ENCODE results near the gene SSBP2. TPM values are rescaled to one million over a fixed set of nuclear protein-coding genes. Genes with fewer than 3 reads are reported as not detected.
"Not testable (repeated sequence)": the region's sequence is repeated elsewhere in the genome, so short reads cannot be mapped to it uniquely, and the experiment has no call there.

The SSBP2 gene
- total RNA-seq, 2 experiments from 2014 or later, result 32.5 to 35.4 TPM

GRCh38 chr5:81505672-81506071 lies 245.2 kb downstream of the SSBP2 start:
- H3K4me3 Mint-ChIP-seq, result no peak overlapping the region
- POLR2A ChIA-PET, result interaction anchor here (0.6 kb wide), 1 partner anchor 70 kb away, joined by 7 read pairs; no protein-coding TSS in a partner anchor
- peaks cover 2% of the 10 kb centered on the region for H3K9me3 Mint-ChIP-seq
- DNase-seq, result no peak
- ATAC-seq (ENCODE audit: low read depth), result no peak
- peaks cover 4% of the 10 kb centered on the region for H3K4me1 Mint-ChIP-seq
- no peaks in the 10 kb centered on the region for H3K27me3 Mint-ChIP-seq
- peaks cover 10% of the 10 kb centered on the region for H3K36me3 Mint-ChIP-seq
- no peak overlapping the region for H3K27ac Mint-ChIP-seq

GRCh38 chr5:81503602-81504001 lies 247.3 kb downstream of the SSBP2 start:
- DNase-seq; H3K27me3 Mint-ChIP-seq; H3K27ac Mint-ChIP-seq; ATAC-seq (ENCODE audit: low read depth); POLR2A ChIA-PET; H3K9me3 Mint-ChIP-seq; H3K4me3 Mint-ChIP-seq; H3K4me1 Mint-ChIP-seq: not testable (repeated sequence)
- H3K36me3 Mint-ChIP-seq, result peaks cover 10% of the 10 kb centered on the region

- Mint-ChIP-seq H3K4me1 (no peaks in the 10 kb centered on the region), H3K4me3 (no peak overlapping the region), H3K27me3 (no peaks in the 10 kb centered on the region), H3K9me3 (no peaks in the 10 kb centered on the region), H3K27ac (no peak overlapping the region), H3K36me3 (no peaks in the 10 kb centered on the region)
- no peak for ATAC-seq (ENCODE audit: low read depth)
- POLR2A ChIA-PET, result no interaction called here
- no peak for DNase-seq
These were observed 255.6 kb downstream of the SSBP2 start for GRCh38 chr5:81495286-81495685.

GRCh38 chr5:81488862-81489261 lies 262.0 kb downstream of the SSBP2 start:
- Mint-ChIP-seq H3K27ac (no peak overlapping the region), H3K9me3 (no peaks in the 10 kb centered on the region), H3K27me3 (no peaks in the 10 kb centered on the region), H3K4me1 (no peaks in the 10 kb centered on the region), H3K4me3 (no peak overlapping the region), H3K36me3 (no peaks in the 10 kb centered on the region)
- DNase-seq (no peak), ATAC-seq (ENCODE audit: low read depth) (no peak)
- POLR2A ChIA-PET, result no interaction called here

GRCh38 chr5:81486711-81487110 lies 264.2 kb downstream of the SSBP2 start:
- ATAC-seq (ENCODE audit: low read depth), result no peak
- H3K27me3 Mint-ChIP-seq, result no peaks in the 10 kb centered on the region

GRCh38 chr5:81482595-81482994 lies 268.3 kb downstream of the SSBP2 start:
- ATAC-seq (ENCODE audit: low read depth) (no peak), DNase-seq (no peak)
- POLR2A ChIA-PET, result no interaction called here
- Mint-ChIP-seq H3K9me3 (peaks cover 2% of the 10 kb centered on the region), H3K4me1 (no peaks in the 10 kb centered on the region), H3K36me3 (no peaks in the 10 kb centered on the region), H3K27me3 (no peaks in the 10 kb centered on the region), H3K4me3 (no peak overlapping the region), H3K27ac (no peak overlapping the region)

More at GRCh38 chr5:81486711-81487110, 264.2 kb downstream of the SSBP2 start:
- POLR2A ChIA-PET, result no interaction called here
- no peak overlapping the region for H3K27ac Mint-ChIP-seq
- no peaks in the 10 kb centered on the region for H3K9me3 Mint-ChIP-seq
- no peak overlapping the region for H3K4me3 Mint-ChIP-seq
- no peaks in the 10 kb centered on the region for H3K36me3 Mint-ChIP-seq
- no peak for DNase-seq
- H3K4me1 Mint-ChIP-seq, result no peaks in the 10 kb centered on the region

GRCh38 chr5:81473395-81473794 lies 277.5 kb downstream of the SSBP2 start:
- POLR2A ChIA-PET; ATAC-seq (ENCODE audit: low read depth); DNase-seq; H3K27me3 Mint-ChIP-seq; H3K4me1 Mint-ChIP-seq; H3K36me3 Mint-ChIP-seq; H3K4me3 Mint-ChIP-seq; H3K27ac Mint-ChIP-seq; H3K9me3 Mint-ChIP-seq: not testable (repeated sequence)

- peaks cover 8% of the 10 kb centered on the region for H3K36me3 Mint-ChIP-seq
- H3K4me3 Mint-ChIP-seq, result no peak overlapping the region
- H3K9me3 Mint-ChIP-seq, result peaks cover 7% of the 10 kb centered on the region
- POLR2A ChIA-PET, result no interaction called here
- ATAC-seq (ENCODE audit: low read depth), result no peak
- H3K27ac Mint-ChIP-seq, result no peak overlapping the region
- DNase-seq, result no peak
- H3K27me3 Mint-ChIP-seq, result no peaks in the 10 kb centered on the region
- H3K4me1 Mint-ChIP-seq, result no peaks in the 10 kb centered on the region
These were observed 281.2 kb downstream of the SSBP2 start for GRCh38 chr5:81469676-81470075.

GRCh38 chr5:81450940-81451339 lies 300.0 kb downstream of the SSBP2 start:
- H3K27ac Mint-ChIP-seq, result no peak overlapping the region
- POLR2A ChIA-PET, result no interaction called here
- no peak overlapping the region for H3K4me3 Mint-ChIP-seq
- H3K36me3 Mint-ChIP-seq, result peaks cover 11% of the 10 kb centered on the region
- DNase-seq (no peak), ATAC-seq (ENCODE audit: low read depth) (no peak)
- no peaks in the 10 kb centered on the region for H3K27me3 Mint-ChIP-seq
- no peaks in the 10 kb centered on the region for H3K9me3 Mint-ChIP-seq
- no peaks in the 10 kb centered on the region for H3K4me1 Mint-ChIP-seq

GRCh38 chr5:81435023-81435422 lies 315.9 kb downstream of the SSBP2 start:
- Mint-ChIP-seq H3K9me3 (no peaks in the 10 kb centered on the region), H3K36me3 (peaks cover 1% of the 10 kb centered on the region), H3K27ac (no peak overlapping the region), H3K4me3 (no peak overlapping the region), H3K27me3 (no peaks in the 10 kb centered on the region), H3K4me1 (no peaks in the 10 kb centered on the region)
- POLR2A ChIA-PET, result no interaction called here
- DNase-seq, result no peak
- ATAC-seq (ENCODE audit: low read depth), result no peak

- Mint-ChIP-seq H3K4me3 (no peak overlapping the region), H3K36me3 (peaks cover 1% of the 10 kb centered on the region)
- DNase-seq, result no peak
These were observed 320.9 kb downstream of the SSBP2 start for GRCh38 chr5:81429985-81430384.

GRCh38 chr5:81429363-81429762 lies 321.5 kb downstream of the SSBP2 start:
- H3K36me3 Mint-ChIP-seq, result no peaks in the 10 kb centered on the region
- H3K27me3 Mint-ChIP-seq, result no peaks in the 10 kb centered on the region
- DNase-seq (no peak), ATAC-seq (ENCODE audit: low read depth) (no peak)
- POLR2A ChIA-PET, result no interaction called here
- no peak overlapping the region for H3K27ac Mint-ChIP-seq
- no peaks in the 10 kb centered on the region for H3K9me3 Mint-ChIP-seq
- H3K4me1 Mint-ChIP-seq, result peaks cover 8% of the 10 kb centered on the region
- no peak overlapping the region for H3K4me3 Mint-ChIP-seq

More at GRCh38 chr5:81429985-81430384, 320.9 kb downstream of the SSBP2 start:
- no peaks in the 10 kb centered on the region for H3K9me3 Mint-ChIP-seq
- H3K4me1 Mint-ChIP-seq, result peaks cover 8% of the 10 kb centered on the region
- no peak for ATAC-seq (ENCODE audit: low read depth)
- no peak overlapping the region for H3K27ac Mint-ChIP-seq
- H3K27me3 Mint-ChIP-seq, result no peaks in the 10 kb centered on the region
- POLR2A ChIA-PET, result no interaction called here

- Mint-ChIP-seq H3K4me1 (peaks cover 8% of the 10 kb centered on the region), H3K4me3 (no peak overlapping the region), H3K36me3 (no peaks in the 10 kb centered on the region), H3K27ac (no peak overlapping the region), H3K9me3 (no peaks in the 10 kb centered on the region), H3K27me3 (no peaks in the 10 kb centered on the region)
- ATAC-seq (ENCODE audit: low read depth) (no peak), DNase-seq (no peak)
- POLR2A ChIA-PET, result no interaction called here
These were observed 322.0 kb downstream of the SSBP2 start for GRCh38 chr5:81428861-81429260.

GRCh38 chr5:81428446-81428845 lies 322.5 kb downstream of the SSBP2 start:
- POLR2A ChIA-PET, result no interaction called here
- peaks cover 8% of the 10 kb centered on the region for H3K4me1 Mint-ChIP-seq
- H3K27ac Mint-ChIP-seq, result no peak overlapping the region
- ATAC-seq (ENCODE audit: low read depth), result no peak
- no peaks in the 10 kb centered on the region for H3K36me3 Mint-ChIP-seq
- no peak overlapping the region for H3K4me3 Mint-ChIP-seq
- no peaks in the 10 kb centered on the region for H3K9me3 Mint-ChIP-seq
- DNase-seq, result no peak
- H3K27me3 Mint-ChIP-seq, result no peaks in the 10 kb centered on the region

GRCh38 chr5:81427566-81427965 lies 323.3 kb downstream of the SSBP2 start:
- H3K4me3 Mint-ChIP-seq, result no peak overlapping the region
- H3K27me3 Mint-ChIP-seq, result no peaks in the 10 kb centered on the region
- no peaks in the 10 kb centered on the region for H3K9me3 Mint-ChIP-seq
- H3K4me1 Mint-ChIP-seq, result peaks cover 8% of the 10 kb centered on the region
- POLR2A ChIA-PET, result no interaction called here
- DNase-seq (no peak), ATAC-seq (ENCODE audit: low read depth) (no peak)
- H3K27ac Mint-ChIP-seq, result no peak overlapping the region
- H3K36me3 Mint-ChIP-seq, result no peaks in the 10 kb centered on the region

Data from activated naive CD8-positive, alpha-beta T cell treated with anti-CD3 and anti-CD28 coated beads, Interleukin-2, amount 10 ng/mL, durations not matched to agents 7 days and 5 days (primary cell).